HG03432 (cell line): ENCODE data around the gene TYMS.
A peak's percentile ranks its signal among the peaks of the same experiment; 100 is the strongest.

ENCODE experiments used
- ATAC-seq: cut with Tn5 transposase; IDR thresholded peaks from one replicate; pipeline ENCODE4 v1.9.1; 2021; ENCODE audit warnings: mild to moderate bottlenecking, moderate library complexity; ENCODE audit not compliant: unreplicated experiment

The TYMS gene

GRCh38 chr18:657311-658000, at the start of gene TYMS:
Gene TYMS (plus strand): TSS chr18:657653. CDS start chr18:657743, 90 bp downstream.
- peak; percentile 63 for ATAC-seq

DNA sequence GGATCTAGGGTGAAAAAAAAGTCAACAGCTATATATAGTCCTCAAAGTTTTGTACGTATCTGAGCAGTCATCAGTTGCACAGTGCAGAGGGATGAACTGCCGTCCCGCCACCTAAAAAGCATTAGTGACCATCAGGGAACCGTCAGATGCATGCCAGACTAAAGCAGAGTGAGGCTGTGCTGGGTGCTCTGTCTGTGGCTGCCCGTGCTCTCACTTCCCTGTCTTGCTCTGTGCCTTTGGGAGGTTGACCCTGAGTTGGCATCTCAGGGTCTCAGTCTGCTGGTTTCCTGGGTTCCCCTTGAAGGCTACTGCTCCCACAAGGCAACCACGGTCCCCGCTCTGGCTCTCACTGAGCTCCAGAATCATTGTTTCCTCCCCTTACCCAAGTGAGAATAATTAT, 49.5 kb upstream of the TYMS start:
- ATAC-seq, result no peak

DNA sequence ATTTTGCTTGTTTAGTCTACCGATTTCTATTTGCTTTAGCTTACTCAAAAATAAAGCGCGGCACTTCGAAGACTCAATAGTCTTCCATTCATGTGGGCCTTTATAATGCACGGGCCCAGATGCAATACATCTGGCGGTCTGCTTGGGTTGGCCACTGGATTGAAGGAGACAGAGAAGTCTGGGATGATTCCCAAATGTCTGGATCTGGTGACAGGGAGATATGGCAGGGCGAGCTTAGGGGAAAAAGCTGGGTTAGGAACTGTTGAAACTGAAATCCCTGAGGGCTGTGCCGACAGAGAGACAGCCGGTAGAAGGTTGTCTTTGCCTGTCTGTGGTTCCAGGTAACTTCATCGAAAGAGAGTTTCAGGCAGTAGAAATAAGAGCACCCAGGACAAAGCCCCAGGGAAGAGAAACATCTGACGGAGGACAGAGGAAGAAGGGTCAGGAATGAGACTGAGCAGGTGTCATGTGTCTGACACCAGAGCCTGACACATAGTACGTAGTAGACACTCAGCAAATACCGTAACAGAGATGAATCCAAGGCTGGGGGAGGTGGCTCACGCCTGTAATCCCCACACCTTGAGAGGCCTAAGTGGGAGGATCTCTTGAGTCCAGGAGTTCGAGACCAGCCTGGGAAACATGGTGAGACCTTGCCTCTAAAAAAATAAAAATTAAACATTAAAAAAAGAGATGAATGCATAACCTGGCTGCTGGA, 47.1 kb upstream of the TYMS start:
- no peak for ATAC-seq

DNA sequence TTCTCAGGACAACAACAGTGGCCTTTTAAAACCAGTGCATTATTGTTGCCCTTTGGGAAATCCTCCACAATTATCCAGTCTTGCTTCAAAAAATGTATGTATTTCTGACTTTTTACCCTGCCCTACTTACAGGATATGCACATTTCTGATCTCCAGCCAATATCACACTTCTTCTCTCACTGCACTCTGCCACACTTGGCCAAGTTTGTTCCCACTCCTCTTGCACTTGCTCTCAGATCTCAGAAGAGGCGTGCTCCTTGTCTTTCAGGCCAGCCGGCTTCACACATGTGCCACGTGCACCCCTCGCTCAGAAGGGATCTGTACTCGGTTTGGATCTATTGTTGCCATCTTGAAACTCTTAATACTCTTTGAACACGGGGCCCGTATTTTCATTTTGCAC, 45.3 kb upstream of the TYMS start:
- ATAC-seq, result no peak

GRCh38 chr18:614193-614592, 43.3 kb upstream of the TYMS start:
- no peak for ATAC-seq

- no peak for ATAC-seq
Measured at GRCh38 chr18:615092-615521, 42.3 kb upstream of the TYMS start.

- no peak for ATAC-seq
Measured at GRCh38 chr18:615773-616172, 41.7 kb upstream of the TYMS start.

- ATAC-seq, result no peak
Measured at GRCh38 chr18:616380-616995, 41.0 kb upstream of the TYMS start.

- ATAC-seq, result no peak
Measured at GRCh38 chr18:617970-618504, 39.4 kb upstream of the TYMS start.

DNA sequence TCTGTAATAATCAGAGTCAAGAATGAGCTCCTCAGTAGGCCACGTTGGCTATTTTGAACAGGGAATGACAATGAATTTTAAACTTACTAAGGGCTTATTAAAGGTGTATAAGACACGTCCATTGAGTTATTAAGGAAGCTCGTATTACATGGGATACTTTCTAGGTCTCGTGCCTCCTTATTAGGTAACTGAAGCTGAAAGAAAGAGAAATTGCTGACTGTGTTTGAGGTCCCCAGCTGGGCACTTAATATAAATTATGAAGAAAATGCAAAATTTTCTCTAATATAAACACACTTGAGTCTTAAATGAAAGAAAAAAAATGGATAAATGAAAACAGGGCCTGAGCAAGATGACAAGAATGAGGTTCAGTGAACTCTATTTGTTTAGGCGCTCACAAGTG, 38.8 kb upstream of the TYMS start:
- no peak for ATAC-seq

DNA sequence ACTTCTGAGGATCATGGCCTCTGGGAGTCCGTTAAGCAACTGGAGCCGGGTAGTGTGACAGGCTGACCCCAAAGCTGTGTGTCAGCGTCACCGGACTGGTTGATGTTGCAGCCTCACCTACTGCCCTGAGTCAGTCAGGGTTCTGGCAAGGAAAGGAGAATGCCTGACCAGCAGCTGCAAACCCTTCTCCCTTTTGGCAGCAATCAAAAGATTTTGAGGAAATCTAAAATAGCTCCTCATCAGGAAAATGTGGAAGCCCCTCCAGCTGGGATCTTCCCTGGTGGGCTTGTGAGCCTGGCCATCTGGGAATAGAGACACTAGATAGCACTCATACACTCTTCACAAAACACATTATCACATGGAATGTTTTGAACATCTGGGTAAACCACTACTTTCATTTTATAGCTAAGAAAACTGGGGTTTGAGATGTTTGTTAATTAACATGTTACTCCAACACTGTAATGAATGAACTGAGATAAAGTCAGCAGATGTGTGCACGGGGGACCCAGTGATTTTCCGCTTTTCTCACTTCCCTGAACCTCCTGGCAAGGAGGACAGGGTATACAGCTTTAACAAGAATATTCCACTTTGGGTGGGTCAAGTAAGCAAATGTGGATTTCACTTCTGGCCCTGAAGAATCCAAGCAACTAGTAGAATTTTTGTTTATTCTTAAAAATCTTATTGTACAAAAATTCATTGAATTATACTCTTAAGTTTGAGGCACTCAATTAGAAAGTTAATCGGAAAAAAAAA, 36.0 kb upstream of the TYMS start:
- no peak for ATAC-seq

DNA sequence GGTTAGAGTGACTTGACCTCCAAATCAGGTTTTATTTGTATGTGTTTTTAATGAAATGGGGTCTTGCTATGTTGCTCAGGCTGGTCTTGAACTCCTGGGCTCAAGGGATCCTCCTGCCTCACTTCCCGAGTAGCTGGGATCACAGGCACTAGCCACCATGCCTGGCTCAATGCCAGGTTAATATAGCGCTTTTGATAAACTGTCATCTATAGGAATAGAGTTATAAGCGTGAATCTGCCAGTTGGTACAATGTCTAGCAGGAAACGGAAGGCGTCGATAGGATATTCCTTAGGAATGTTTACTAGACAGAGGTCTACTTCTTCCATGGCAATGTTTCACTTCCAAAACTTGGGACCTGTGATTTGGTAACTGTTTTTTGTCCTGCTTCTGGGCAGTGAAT, 35.2 kb upstream of the TYMS start:
- ATAC-seq, result no peak

GRCh38 chr18:623761-624620, 33.5 kb upstream of the TYMS start:
- ATAC-seq, result peak; percentile 69

GRCh38 chr18:627231-627630, 30.2 kb upstream of the TYMS start:
- no peak for ATAC-seq

- ATAC-seq, result no peak
Measured at GRCh38 chr18:629269-630150, 27.9 kb upstream of the TYMS start.

DNA sequence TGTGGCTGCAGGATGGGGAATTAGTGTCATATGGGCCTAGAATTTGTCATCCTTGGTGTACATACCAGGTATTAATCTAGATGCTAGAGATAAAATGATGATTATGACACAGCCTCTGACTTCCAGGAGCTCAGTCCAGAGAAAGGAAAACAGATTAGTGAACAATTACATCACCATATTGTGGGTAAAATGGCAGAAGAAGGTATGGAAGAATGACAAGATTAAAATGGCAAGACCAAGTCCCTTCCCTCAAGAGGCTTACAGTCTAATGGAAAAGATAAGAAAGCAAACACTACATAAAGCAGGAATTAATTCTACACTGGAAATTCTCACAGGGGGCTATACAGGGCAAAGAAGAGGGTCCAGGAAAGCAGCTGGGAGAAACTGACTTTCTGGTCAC, 25.9 kb upstream of the TYMS start:
- ATAC-seq, result no peak

GRCh38 chr18:634551-635045, 22.9 kb upstream of the TYMS start:
- no peak for ATAC-seq

DNA sequence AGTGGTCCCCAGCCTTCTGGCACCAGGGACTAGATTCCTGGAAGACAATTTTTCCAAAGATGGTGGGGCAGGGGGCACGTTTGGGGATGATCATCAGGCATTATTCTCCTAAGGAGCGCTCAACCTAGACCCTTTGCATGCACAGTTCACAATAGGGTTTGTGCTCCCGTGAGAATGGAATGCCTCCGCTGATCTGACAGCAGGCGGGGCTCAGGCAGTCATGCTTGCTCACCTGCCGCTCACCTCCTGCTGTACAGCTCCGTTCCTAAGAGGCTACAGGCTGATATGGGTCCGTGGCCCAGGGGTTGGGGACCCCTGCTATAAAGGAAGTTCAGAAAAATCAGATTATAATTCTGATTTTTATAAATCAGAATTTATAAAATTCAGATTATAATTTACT, 22.3 kb upstream of the TYMS start:
- no peak for ATAC-seq

DNA sequence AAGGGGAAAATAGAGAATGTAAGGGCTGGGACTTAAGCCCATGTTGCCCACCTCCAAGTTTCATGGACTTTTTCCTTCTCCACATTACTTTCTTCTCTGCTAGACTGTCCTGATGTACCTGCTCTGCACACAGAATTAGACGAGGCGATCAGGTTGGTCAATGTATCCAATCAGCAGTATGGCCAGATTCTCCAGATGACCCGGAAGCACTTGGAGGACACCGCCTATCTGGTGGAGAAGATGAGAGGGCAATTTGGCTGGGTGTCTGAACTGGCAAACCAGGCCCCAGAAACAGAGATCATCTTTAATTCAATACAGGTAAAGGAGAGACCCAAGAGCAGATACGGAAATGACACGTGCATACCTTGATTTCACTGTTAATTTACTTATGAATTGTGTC, 16.2 kb upstream of the TYMS start:
- no peak for ATAC-seq
